GM12878 (cell line): Measurements from ENCODE around the gene FBF1. TPM values are rescaled to one million over a fixed set of nuclear protein-coding genes. Genes with fewer than 3 reads are reported as not detected.

ENCODE experiments used
- ATAC-seq: fragments of 200-7000 bp; cut with Tn5 transposase; 3 replicates; pipeline ENCODE4 v1.9.1; 2020; ENCODE audit warnings: mild to moderate bottlenecking, moderate library complexity
- BruUV-seq: library from RNA; stranded (reverse); fragments of 400-500 nt; replicated peaks from 2 replicates; lab custom pipeline; 2021; lab: Mats Ljungman, UMichigan
- CTCF ChIA-PET: fragments of 300-600 bp; sonication (Branson Sonifier 250); formaldehyde crosslinking; extraction: SDS; loops from one replicate; lab custom pipeline; 2021; ENCODE audit warnings: inconsistent platforms; lab: Yijun Ruan, JAX
- POLR2A ChIA-PET: fragments of 350-600 bp; formaldehyde crosslinking; extraction: SDS; loops from one replicate; lab custom pipeline; 2021; ENCODE audit warnings: inconsistent platforms; lab: Charles Lee
- RAD21 ChIA-PET: fragments of 300-600 bp; sonication (Branson Sonifier 250); formaldehyde crosslinking; loops from one replicate; lab custom pipeline; 2023; ENCODE audit warnings: antibody characterized with exemption; ENCODE audit not compliant: unreplicated experiment; lab: Charles Lee
- SMC1A ChIA-PET: fragments of 300-600 bp; sonication (Branson Sonifier 250); formaldehyde crosslinking; loops from one replicate; lab custom pipeline; 2023; ENCODE audit not compliant: unreplicated experiment, uncharacterized antibody; lab: Charles Lee
- DNase-seq: peaks from one replicate; pipeline ENCODE4 v3.0.0-alpha.2; 2011; ENCODE audit warnings: low read depth, low spot score
- FAIRE-seq: peaks from 3 replicates; lab custom pipeline; 2011; peaks lifted over from hg19 to GRCh38; lab: Jason Lieb, UNC
- H2AFZ ChIP-seq: 2 replicates; pipeline ENCODE4 v1.6.0; 2011; ENCODE audit warnings: low read depth, low read length, control low read depth; ENCODE audit not compliant: control insufficient read depth
- H3K27ac ChIP-seq: 2 replicates; pipeline ENCODE4 v1.5.1; 2011; ENCODE audit warnings: control low read depth; ENCODE audit not compliant: control insufficient read depth, insufficient read depth
- H3K27me3 ChIP-seq, 2 experiments: replicated peaks in 1 of 2; 2 replicates each; pipeline versions ENCODE4 v1.6.0 to v1.6.1; 2011; ENCODE audit warnings: low read length in 1 of 2; ENCODE audit not compliant: control insufficient read depth in 2 of 2, insufficient read depth in 2 of 2
- H3K36me3 ChIP-seq, 2 experiments: 2 replicates each; pipeline ENCODE4 v1.5.1; 2011; ENCODE audit warnings: low read length in 1 of 2; ENCODE audit not compliant: control insufficient read depth in 2 of 2, insufficient read depth in 2 of 2
- H3K4me1 ChIP-seq: 2 replicates; pipeline ENCODE4 v1.6.1; 2011; ENCODE audit warnings: mild to moderate bottlenecking, low read length, moderate library complexity, mixed read lengths; ENCODE audit not compliant: control insufficient read depth, insufficient read depth
- H3K4me2 ChIP-seq: 2 replicates; pipeline ENCODE4 v1.6.0; 2011; ENCODE audit warnings: control low read depth; ENCODE audit not compliant: control insufficient read depth, insufficient read depth
- H3K4me3 ChIP-seq: fragments of 200-600 bp; sonication (generic); 2 replicates; pipeline ENCODE4 v1.5.1; 2016
- H3K79me2 ChIP-seq: 2 replicates; pipeline ENCODE4 v1.6.0; 2011; ENCODE audit warnings: low read length; ENCODE audit not compliant: control insufficient read depth, insufficient read depth
- H3K9ac ChIP-seq: 2 replicates; pipeline ENCODE4 v1.8.0; 2011; ENCODE audit warnings: low read length, control low read depth, mixed read lengths; ENCODE audit not compliant: control insufficient read depth, insufficient read depth
- H3K9me3 ChIP-seq: replicated peaks from 3 replicates; pipeline ENCODE4 v1.5.1; 2011; ENCODE audit warnings: mild to moderate bottlenecking, low read length; ENCODE audit not compliant: control insufficient read depth, insufficient read depth
- H4K20me1 ChIP-seq: 2 replicates; pipeline ENCODE4 v1.6.0; 2011; ENCODE audit not compliant: control insufficient read depth, insufficient read depth
- BHLHE40 ChIP-seq, 2 experiments: fragments of 450-650 bp in 1 of 2; IDR thresholded peaks; 2 replicates each; pipeline ENCODE4 v1.6.1; 2011 to 2017; ENCODE audit warnings: low read depth in 2 of 2, borderline replicate concordance in 1 of 2, improper control_type of control experiment in 1 of 2, low read length in 1 of 2, mild to moderate bottlenecking in 1 of 2
- CBFB ChIP-seq: IDR thresholded peaks from 2 replicates; pipeline ENCODE4 v1.6.1; 2016; ENCODE audit warnings: antibody characterized with exemption, low read depth
- E4F1 ChIP-seq: fragments of 450-650 bp; IDR thresholded peaks from 2 replicates; pipeline ENCODE4 v1.6.1; 2018; ENCODE audit warnings: borderline replicate concordance, mild to moderate bottlenecking; ENCODE audit not compliant: partially characterized antibody
- ETV6 ChIP-seq, 2 experiments: fragments of 450-650 bp in 1 of 2; IDR thresholded peaks in 1 of 2; conservative IDR thresholded peaks in 1 of 2; 2 replicates each; pipeline ENCODE4 v1.6.1; 2014; ENCODE audit warnings: antibody characterized with exemption in 1 of 2, borderline replicate concordance in 1 of 2, low read depth in 1 of 2, mild to moderate bottlenecking in 1 of 2, moderate library complexity in 1 of 2
- HCFC1 ChIP-seq: fragments of 150-350 bp; IDR thresholded peaks from 2 replicates; pipeline ENCODE4 v1.6.1; 2014; ENCODE audit warnings: low read length
- POLR2A ChIP-seq: IDR thresholded peaks from 2 replicates; pipeline ENCODE4 v1.6.1; 2011; ENCODE audit warnings: low read depth, mild to moderate bottlenecking, low read length
- POU2F2 ChIP-seq: IDR thresholded peaks from 3 replicates; pipeline ENCODE4 v1.6.1; 2011; ENCODE audit warnings: low read depth, mild to moderate bottlenecking, low read length, borderline replicate concordance
- RUNX3 ChIP-seq: IDR thresholded peaks from 2 replicates; pipeline ENCODE4 v1.6.1; 2012; ENCODE audit warnings: low read length, inconsistent platforms
- SMAD5 ChIP-seq: IDR thresholded peaks from 2 replicates; pipeline ENCODE4 v1.6.1; 2016; ENCODE audit warnings: antibody characterized with exemption, low read depth
- SPI1 ChIP-seq: IDR thresholded peaks from 2 replicates; pipeline ENCODE4 v1.6.1; 2011; ENCODE audit warnings: low read depth, mild to moderate bottlenecking, low read length, moderate library complexity, borderline replicate concordance; ENCODE audit not compliant: insufficient read depth
- SREBF1 ChIP-seq: IDR thresholded peaks from 2 replicates; pipeline ENCODE4 v1.6.1; 2012; ENCODE audit warnings: mild to moderate bottlenecking, low read length
- SRF ChIP-seq, 2 experiments: IDR thresholded peaks; 2 replicates each; pipeline ENCODE4 v1.6.1; 2011; ENCODE audit warnings: low read depth in 2 of 2, low read length in 2 of 2, mild to moderate bottlenecking in 1 of 2, moderate library complexity in 1 of 2
- STAT1 ChIP-seq: fragments of 450-650 bp; conservative IDR thresholded peaks from 2 replicates; pipeline ENCODE4 v1.6.1; 2014; ENCODE audit warnings: antibody characterized with exemption, mild to moderate bottlenecking
- SUPT20H ChIP-seq: IDR thresholded peaks from 2 replicates; pipeline ENCODE4 v1.6.1; 2011; ENCODE audit warnings: low read depth, mild to moderate bottlenecking, low read length, moderate library complexity, borderline replicate concordance; ENCODE audit not compliant: control insufficient read depth
- TBL1XR1 ChIP-seq: IDR thresholded peaks from 2 replicates; pipeline ENCODE4 v1.6.1; 2012; ENCODE audit warnings: low read depth, low read length, improper control_type of control experiment
- TCF3 ChIP-seq: IDR thresholded peaks from 2 replicates; pipeline ENCODE4 v1.6.1; 2012; ENCODE audit warnings: low read depth, mild to moderate bottlenecking, low read length, borderline replicate concordance; ENCODE audit not compliant: insufficient read depth
- USF1 ChIP-seq: IDR thresholded peaks from 2 replicates; pipeline ENCODE4 v1.6.1; 2011; ENCODE audit warnings: borderline replicate concordance, low read depth, mild to moderate bottlenecking, moderate library complexity, mixed read lengths, low read length; ENCODE audit not compliant: insufficient read depth; ENCODE audit errors: extremely low read length
- YBX1 ChIP-seq: fragments of 450-650 bp; IDR thresholded peaks from 2 replicates; pipeline ENCODE4 v1.6.1; 2016; ENCODE audit warnings: antibody characterized with exemption
- YY1 ChIP-seq: IDR thresholded peaks from 2 replicates; pipeline ENCODE4 v1.6.1; 2011; ENCODE audit warnings: low read depth, mild to moderate bottlenecking, low read length
- ZSCAN29 ChIP-seq: fragments of 450-650 bp; IDR thresholded peaks from 2 replicates; pipeline ENCODE4 v1.6.1; 2017; ENCODE audit warnings: mild to moderate bottlenecking, moderate library complexity
- WGBS: methylation state at CpG from one replicate; pipeline ENCODE4 v1.1.6; 2016; ENCODE audit warnings: low lambda C conversion rate; ENCODE audit not compliant: insufficient replicate concordance, insufficient coverage; ENCODE audit errors: missing lambda C conversion rate; 5-methylcytosine and 5-hydroxymethylcytosine counted together
- in situ Hi-C: fragments of 300-500 bp; cut with MboI; formaldehyde crosslinking; loops from 9 replicates; pipeline ENCODE4 v1.14.3; 2018; ENCODE audit warnings: mixed read lengths
- intact Hi-C: fragments of 100-400 bp; cut with micrococcal nuclease; formaldehyde crosslinking; loops from one replicate; pipeline ENCODE4 v1.14.2; 2022; ENCODE audit not compliant: unreplicated experiment
- polyA plus RNA-seq, 11 experiments: library from polyadenylated mRNA; depleted of rRNA in 4 of 11; unstranded in 6 of 11; stranded (reverse) in 5 of 11; fragments of >200 nt; fragmentation: Nextera tagmentation in 4 of 11; fragmentation: Illumina TruSeq in 1 of 11; extraction: Ambion mirVana in 4 of 11; extraction: Trizol in 1 of 11; gene quantifications; 1 replicate in 1 of 11; 2 replicates in 10 of 11; pipeline versions ENCODE4 v1.2.1 to v1.2.3, GENCODE V29; 2011 to 2016; ENCODE audit warnings: inconsistent platforms in 2 of 11, missing spikeins in 2 of 11, low read depth in 1 of 11
- total RNA-seq, 4 experiments: library from RNA; depleted of rRNA in 3 of 4; stranded (reverse); fragments of >200 nt in 3 of 4; fragmentation: Illumina TruSeq in 1 of 4; extraction: Trizol in 1 of 4; gene quantifications; 2 replicates each; pipeline versions ENCODE4 v1.2.1 to v1.2.3, GENCODE V29; 2013 to 2021

FBF1 gene
- total and polyA plus RNA-seq, 10 of the 15 experiments (the other 5 are each of a cell fraction or from before 2014, with no cell fraction given) = 0.29 to 15.0 (median 7.0) TPM

DNA sequence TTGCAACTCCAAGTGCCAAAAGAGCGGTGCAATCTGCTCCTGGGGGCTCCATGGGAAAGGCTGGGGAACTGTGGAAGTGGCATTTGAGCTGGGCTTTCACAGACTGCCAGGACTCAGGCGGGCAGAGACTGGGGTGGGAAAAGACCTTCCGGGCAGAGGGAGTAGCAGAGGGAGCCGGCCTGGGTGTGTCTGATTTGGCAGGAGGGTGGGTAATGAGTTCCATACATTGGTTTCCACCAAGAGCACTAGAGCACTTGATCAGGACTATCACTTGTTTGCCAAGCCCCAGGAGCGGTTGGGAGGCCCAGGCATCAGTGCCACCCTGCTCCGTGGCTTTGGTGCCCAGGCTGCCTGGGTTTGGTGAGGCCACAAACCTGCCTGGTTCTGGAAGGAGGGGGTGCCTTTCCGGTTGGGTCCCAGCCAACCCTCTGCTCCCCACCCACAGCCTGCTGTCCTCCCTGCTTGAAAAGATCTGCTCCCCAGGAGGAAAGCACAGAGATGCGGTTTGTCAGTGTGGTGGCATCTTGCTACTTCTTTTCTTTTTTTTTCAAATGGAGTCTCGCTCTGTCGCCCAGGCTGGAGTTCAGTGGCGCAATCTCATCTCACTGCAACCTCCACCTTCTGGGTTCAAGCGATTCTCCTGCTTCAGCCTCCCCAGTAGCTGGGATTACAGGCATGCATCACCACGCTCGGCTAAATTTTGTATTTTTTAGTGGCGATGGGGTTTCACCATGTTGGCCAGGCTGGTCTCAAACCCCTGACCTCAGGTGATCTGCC lies 59.0 kb downstream of the FBF1 start (continued):
- no peak for TF ChIP-seq SUPT20H
- TF ChIP-seq SPI1 = no peak
- TF ChIP-seq ZSCAN29 = no peak
- no peak for TF ChIP-seq CBFB
- TF ChIP-seq BHLHE40 (IDR thresholded peaks at IDR 0.05; ENCODE audit: borderline replicate concordance in 1 of 2, low read depth in 2 of 2, low read length in 1 of 2) = no peak
- no peak for TF ChIP-seq ETV6 (conservative IDR thresholded peaks at IDR 0.05 in 1 of 2, IDR thresholded peaks at IDR 0.05 in 1 of 2; ENCODE audit: borderline replicate concordance in 1 of 2, low read depth in 1 of 2)
- TF ChIP-seq SRF (IDR thresholded peaks at IDR 0.05; ENCODE audit: low read depth in 2 of 2, low read length in 2 of 2) = no peak
- TF ChIP-seq TBL1XR1 = no peak

GRCh38 chr17:75880266-75880665 lies 60.6 kb downstream of the FBF1 start:
- intact Hi-C loops = no loop called here
- ChIA-PET CTCF (interaction anchor here (0.6 to 7.9 kb wide), 6 partner anchors 10 to 136 kb away, joined by 3 to 81 read pairs (median 3); partner anchors contain the start of gene TRIM65), SMC1A (no interaction called here), POLR2A (interaction anchor here (0.6 to 0.7 kb wide), 2 partner anchors 28 to 303 kb away, joined by 3 read pairs; no protein-coding TSS in a partner anchor), RAD21 (no interaction called here)
- no peaks in the 10 kb centered on the region for H3K79me2 ChIP-seq
- peaks cover 25% of the 10 kb centered on the region for H3K4me1 ChIP-seq
- no TSS peak for BruUV-seq
- no peak for FAIRE-seq
- H2AFZ ChIP-seq = no peak overlapping the region
- DNase-seq = no peak
- H3K4me2 ChIP-seq = no peak overlapping the region
- 55% methylated on average over 7 of the region's 7 CpGs for WGBS
- H3K9me3 ChIP-seq = no peaks in the 10 kb centered on the region
- H3K27me3 ChIP-seq = peaks cover 2% of the 10 kb centered on the region in 2 experiments
- H3K9ac ChIP-seq = no peak overlapping the region
- no peak overlapping the region for H3K27ac ChIP-seq
- no peak overlapping the region for H3K4me3 ChIP-seq
- no peak for ATAC-seq
- H4K20me1 ChIP-seq = no peaks in the 10 kb centered on the region
- no peaks in the 10 kb centered on the region for H3K36me3 ChIP-seq
- in situ Hi-C loops = no loop called here
- TF ChIP-seq POU2F2 (no peak), YY1 (no peak), ETV6 (conservative IDR thresholded peaks at IDR 0.05 in 1 of 2, IDR thresholded peaks at IDR 0.05 in 1 of 2; ENCODE audit: borderline replicate concordance in 1 of 2, low read depth in 1 of 2) (no peak), SMAD5 (no peak), TCF3 (no peak), YBX1 (no peak), E4F1 (no peak), RUNX3 (no peak), POLR2A (no peak), SREBF1 (no peak), USF1 (no peak), HCFC1 (no peak), ZSCAN29 (no peak), STAT1 (no peak)
